GM19099 (cell line): ENCODE data around the gene TAF4.

Experiments used
- POLR2A ChIP-seq: IDR thresholded peaks from 3 replicates; pipeline ENCODE4 v1.6.1; 2011; ENCODE audit warnings: low read depth; ENCODE audit not compliant: insufficient read length; ENCODE audit errors: extremely low read depth

TAF4 gene

GRCh38 chr20:61930776-61931475 lies 134.8 kb downstream of the TAF4 start:
- no peak for TF ChIP-seq POLR2A

GRCh38 chr20:61929971-61930666 lies 135.6 kb downstream of the TAF4 start:
- TF ChIP-seq POLR2A = no peak

- TF ChIP-seq POLR2A = no peak
Measured at GRCh38 chr20:61929561-61929960, 136.1 kb downstream of the TAF4 start.

GRCh38 chr20:61927826-61928541 lies 137.7 kb downstream of the TAF4 start:
- no peak for TF ChIP-seq POLR2A

- no peak for TF ChIP-seq POLR2A
Measured at GRCh38 chr20:61927193-61927825, 138.4 kb downstream of the TAF4 start.

- TF ChIP-seq POLR2A = no peak
Measured at GRCh38 chr20:61926796-61927192, 138.9 kb downstream of the TAF4 start.

GRCh38 chr20:61926253-61926613 lies 139.4 kb downstream of the TAF4 start:
- TF ChIP-seq POLR2A = no peak

- TF ChIP-seq POLR2A = no peak
Measured at GRCh38 chr20:61925555-61926252, 140.0 kb downstream of the TAF4 start.

GRCh38 chr20:61924858-61925554 lies 140.7 kb downstream of the TAF4 start:
- no peak for TF ChIP-seq POLR2A
